Measurements from ENCODE around the gene ACP5. TPM values are rescaled to one million over a fixed set of nuclear protein-coding genes. Genes with fewer than 3 reads are reported as not detected.
"Not testable (repeated sequence)": the region's sequence is repeated elsewhere in the genome, so short reads cannot be mapped to it uniquely, and the experiment has no call there.

The ACP5 gene
- total RNA-seq, result 10 to 100 TPM; 24.3 to 35.1 (median 24.9) TPM
- long read RNA-seq, donor 1, partial matches to known transcripts, result 4 of 11 reads
- long read RNA-seq, donor 1, other reads (novel, unspliced or antisense), result 0 of 11 reads
- long read RNA-seq, donor 2, transcript ACP5-201 (7 exons, 1,630 nt), result major isoform, 7 of 13 reads
- long read RNA-seq, donor 2, partial matches to known transcripts, result 0 of 13 reads
- long read RNA-seq, donor 2, other reads (novel, unspliced or antisense), result 1 of 13 reads

DNA sequence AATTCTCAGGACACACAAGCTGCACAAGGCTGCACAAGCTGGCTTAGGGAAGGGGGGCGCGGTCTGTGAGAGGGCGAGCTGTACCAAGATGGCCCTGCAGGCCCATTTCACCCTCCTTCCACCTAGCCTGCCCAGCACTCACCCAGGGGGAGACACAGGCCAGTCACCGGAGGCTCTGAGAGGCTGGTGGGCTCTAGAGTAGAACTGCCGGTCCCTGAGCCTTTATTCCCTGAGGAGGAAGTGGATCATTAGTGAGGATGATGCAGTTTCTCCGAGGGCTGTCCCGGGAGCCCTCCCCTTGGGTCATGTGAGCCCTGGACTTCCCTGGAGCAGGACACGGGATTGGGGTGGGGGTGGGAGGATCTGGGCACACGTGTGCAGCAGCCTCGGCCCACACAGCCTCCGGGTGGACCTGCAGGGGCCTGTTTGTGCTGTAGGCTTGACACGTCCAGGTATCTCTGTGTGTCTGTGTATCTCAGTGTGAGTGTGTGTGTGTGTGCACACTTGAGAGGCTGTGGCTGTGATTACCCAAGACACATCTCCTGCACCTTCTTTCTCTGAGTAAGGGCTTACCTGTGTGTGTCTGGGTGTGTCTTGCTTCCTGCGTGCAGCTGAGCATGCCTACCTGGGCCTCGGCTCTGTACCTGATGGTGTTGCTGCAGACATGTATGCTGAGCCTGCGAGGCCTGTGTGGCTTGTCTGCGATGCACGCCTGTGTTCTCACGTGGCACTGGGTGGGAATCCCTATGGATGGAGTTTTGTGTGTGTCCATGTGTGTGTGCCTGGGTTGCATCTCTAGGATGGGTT, at the start of gene ACP5:
Gene ACP5 (minus strand): TSS at position 195 of the 807 bp plus-strand sequence. CDS start 328 bp downstream, outside the sequence.
- ATAC-seq, result peak; percentile 35
- intact Hi-C loops (cut with DNase I, micrococcal nuclease), result loop anchor here in 1 of 2 donors (10.0 kb wide), 1 partner anchor 83 kb away; no protein-coding TSS in a partner anchor

DNA sequence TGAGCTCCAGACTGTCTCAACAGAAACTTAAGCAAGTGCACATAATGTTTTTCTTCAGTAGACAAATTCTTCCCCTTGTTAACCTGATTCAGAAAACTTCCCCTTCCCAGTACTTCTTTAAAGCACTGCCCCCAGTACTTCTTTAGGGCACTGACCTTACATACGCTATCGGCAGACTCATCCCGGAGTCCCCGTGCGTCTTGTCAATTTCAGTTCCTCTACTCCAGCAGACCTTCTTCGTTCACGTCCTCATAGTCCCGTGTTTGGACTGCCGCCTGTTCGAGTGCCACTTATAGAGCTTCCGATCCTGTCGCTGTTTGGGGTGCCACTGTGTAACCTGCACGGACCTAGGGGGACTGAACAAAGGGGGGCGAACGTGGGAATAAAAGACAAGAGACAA, 48.8 kb upstream of the ACP5 start:
- Histone ChIP-seq H3K9me3 (no peaks in the 10 kb centered on the region), H3K4me3 (no peak overlapping the region), H3K4me1 (ENCODE audit: low read depth) (peaks cover 14% of the 10 kb centered on the region), H3K36me3 (ENCODE audit: low read depth) (no peaks in the 10 kb centered on the region)
- TF ChIP-seq, protein P1, sequence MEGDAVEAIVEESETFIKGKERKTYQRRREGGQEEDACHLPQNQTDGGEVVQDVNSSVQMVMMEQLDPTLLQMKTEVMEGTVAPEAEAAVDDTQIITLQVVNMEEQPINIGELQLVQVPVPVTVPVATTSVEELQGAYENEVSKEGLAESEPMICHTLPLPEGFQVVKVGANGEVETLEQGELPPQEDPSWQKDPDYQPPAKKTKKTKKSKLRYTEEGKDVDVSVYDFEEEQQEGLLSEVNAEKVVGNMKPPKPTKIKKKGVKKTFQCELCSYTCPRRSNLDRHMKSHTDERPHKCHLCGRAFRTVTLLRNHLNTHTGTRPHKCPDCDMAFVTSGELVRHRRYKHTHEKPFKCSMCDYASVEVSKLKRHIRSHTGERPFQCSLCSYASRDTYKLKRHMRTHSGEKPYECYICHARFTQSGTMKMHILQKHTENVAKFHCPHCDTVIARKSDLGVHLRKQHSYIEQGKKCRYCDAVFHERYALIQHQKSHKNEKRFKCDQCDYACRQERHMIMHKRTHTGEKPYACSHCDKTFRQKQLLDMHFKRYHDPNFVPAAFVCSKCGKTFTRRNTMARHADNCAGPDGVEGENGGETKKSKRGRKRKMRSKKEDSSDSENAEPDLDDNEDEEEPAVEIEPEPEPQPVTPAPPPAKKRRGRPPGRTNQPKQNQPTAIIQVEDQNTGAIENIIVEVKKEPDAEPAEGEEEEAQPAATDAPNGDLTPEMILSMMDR (IDR thresholded peaks at IDR 0.05), result no peak
- intact Hi-C loops (cut with DNase I, micrococcal nuclease), result no loop called here
- DNase-seq, result peak in 1 of 3 donors; percentile 28
- no peak for ATAC-seq

More for the DNA sequence above, at the start of gene ACP5:
- Histone ChIP-seq H3K4me3 (no peak within 1 kb of the TSS), H3K4me1 (ENCODE audit: low read depth) (peaks cover 2% of the 10 kb centered on the region), H3K9me3 (no peaks in the 10 kb centered on the region), H3K36me3 (ENCODE audit: low read depth) (no peaks in the 10 kb centered on the region)
- DNase-seq, result peak in 2 of 3 donors; percentile 35 to 40
- TF ChIP-seq, protein P1 (IDR thresholded peaks at IDR 0.05), result no peak

DNA sequence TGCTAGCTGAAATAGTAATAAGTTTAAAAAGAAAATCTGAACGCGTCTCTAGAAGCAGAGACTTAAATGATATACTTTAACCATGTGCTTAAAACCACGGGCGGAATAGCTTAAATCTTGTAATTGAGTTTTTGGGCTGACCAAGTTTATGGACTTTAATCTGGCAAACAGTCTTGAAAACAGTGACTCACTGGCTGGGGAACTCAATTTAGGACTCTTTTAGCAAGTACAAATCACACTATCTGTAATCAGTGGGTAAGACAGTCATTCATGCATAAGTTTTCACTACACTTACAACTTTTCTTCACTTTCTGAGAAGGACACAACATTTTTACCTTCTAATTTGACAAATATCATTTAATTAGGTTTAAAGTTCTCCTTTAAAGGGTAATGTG, 46.6 kb upstream of the ACP5 start:
- intact Hi-C loops (cut with DNase I, micrococcal nuclease), result no loop called here
- Histone ChIP-seq H3K4me1 (ENCODE audit: low read depth) (peaks cover 14% of the 10 kb centered on the region), H3K36me3 (ENCODE audit: low read depth) (no peaks in the 10 kb centered on the region), H3K4me3 (no peak overlapping the region), H3K9me3 (no peaks in the 10 kb centered on the region)
- TF ChIP-seq, protein P1 (IDR thresholded peaks at IDR 0.05), result no peak
- ATAC-seq (peak; percentile 52), DNase-seq (no peak)

DNA sequence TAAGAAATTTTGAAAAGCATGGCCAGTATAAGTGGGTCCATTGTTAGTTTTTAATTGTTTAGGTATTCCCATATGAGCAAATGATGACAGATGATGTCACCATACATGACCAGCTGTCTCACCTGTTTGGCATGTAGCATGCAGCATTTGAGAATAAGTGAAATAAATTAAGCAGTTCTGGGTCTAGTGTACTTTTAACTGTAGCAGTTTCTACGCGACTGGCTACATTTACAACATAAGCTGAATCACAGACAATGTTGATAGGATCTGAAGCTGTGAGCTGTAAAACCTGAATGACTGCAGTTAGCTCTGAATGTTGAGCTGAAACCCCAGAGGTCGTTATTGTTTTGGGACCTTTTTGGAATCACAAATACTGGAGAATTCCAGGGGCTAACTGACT, 45.0 kb upstream of the ACP5 start:
- H3K36me3 ChIP-seq (ENCODE audit: low read depth); intact Hi-C loops (cut with DNase I, micrococcal nuclease); DNase-seq; H3K4me3 ChIP-seq; ATAC-seq; H3K9me3 ChIP-seq: not testable (repeated sequence)
- H3K4me1 ChIP-seq (ENCODE audit: low read depth), result peaks cover 14% of the 10 kb centered on the region

DNA sequence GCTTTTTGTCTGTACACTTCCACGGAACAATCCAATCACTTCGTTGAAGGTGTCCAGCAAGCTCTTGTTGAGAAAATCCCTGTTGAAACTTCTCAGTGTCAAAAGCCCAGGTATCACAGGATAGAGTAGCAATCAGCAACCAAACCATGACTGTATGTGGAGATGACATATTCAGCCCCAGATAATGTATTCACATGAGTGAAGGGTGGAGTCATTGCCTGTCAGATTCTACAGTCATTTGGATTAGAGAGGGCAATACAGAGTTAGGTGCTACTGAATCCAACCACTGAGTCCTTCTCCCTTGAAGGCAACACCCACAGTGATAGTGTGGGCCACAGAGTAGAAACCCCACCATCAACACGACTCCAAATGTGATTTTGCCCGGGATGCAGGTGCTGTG, 43.1 kb upstream of the ACP5 start:
- TF ChIP-seq, protein P1 (IDR thresholded peaks at IDR 0.05), result no peak
- ATAC-seq (no peak), DNase-seq (no peak)
- peaks cover 12% of the 10 kb centered on the region for H3K36me3 ChIP-seq (ENCODE audit: low read depth)
- H3K4me1 ChIP-seq (ENCODE audit: low read depth), result peaks cover 14% of the 10 kb centered on the region
- peaks cover 22% of the 10 kb centered on the region for H3K9me3 ChIP-seq
- H3K4me3 ChIP-seq, result no peak overlapping the region
- intact Hi-C loops (cut with DNase I, micrococcal nuclease), result no loop called here

All from mucosa of descending colon (tissue), 3 donors.